ENCODE data around the gene MGAT4B. TPM values are rescaled to one million over a fixed set of nuclear protein-coding genes. Genes with fewer than 3 reads are reported as not detected.

MGAT4B gene
- total and polyA plus RNA-seq, 2 of the 13 experiments (the other 11 are each of a cell fraction or from before 2014, with no cell fraction given): 93.5 to 130 TPM

GRCh38 chr5:179818746-179819295, 12.2 kb upstream of the MGAT4B start (continued):
- TF ChIP-seq ZNF318 (CRISPR knock-in tag; IDR thresholded peaks at IDR 0.05) (no peak), E2F5 (CRISPR knock-in tag; conservative IDR thresholded peaks at IDR 0.05) (peak; percentile 92), KDM2A (CRISPR knock-in tag; IDR thresholded peaks at IDR 0.05; ENCODE audit: borderline replicate concordance, low read depth) (peak; percentile 97), MIER3 (CRISPR knock-in tag; IDR thresholded peaks at IDR 0.05; ENCODE audit: borderline replicate concordance) (peak; percentile 85; the same call in 1 of the 2 replicates), SMARCE1 (IDR thresholded peaks at IDR 0.05; ENCODE audit: borderline replicate concordance) (no peak), KDM4B (CRISPR knock-in tag; IDR thresholded peaks at IDR 0.05) (peak; percentile 82; the same call in 1 of the 2 replicates), ZNF382 (CRISPR knock-in tag; IDR thresholded peaks at IDR 0.05; ENCODE audit: borderline replicate concordance) (no peak), ZNF607 (CRISPR knock-in tag; IDR thresholded peaks at IDR 0.05; ENCODE audit: borderline replicate concordance) (peak; percentile 93), ARHGAP35 (CRISPR knock-in tag; IDR thresholded peaks at IDR 0.05; ENCODE audit: borderline replicate concordance) (no peak; the same call in 1 of the 2 replicates), ZNF784 (CRISPR knock-in tag; IDR thresholded peaks at IDR 0.05; ENCODE audit: borderline replicate concordance) (peak; percentile 52; the same call in 1 of the 2 replicates), SPEN (CRISPR knock-in tag; IDR thresholded peaks at IDR 0.05; ENCODE audit: low read depth) (peak; percentile 90), KDM3A (CRISPR knock-in tag; IDR thresholded peaks at IDR 0.05; ENCODE audit: low read depth) (peak; percentile 58; the same call in 1 of the 2 replicates), ZFP91 (CRISPR knock-in tag; IDR thresholded peaks at IDR 0.05; ENCODE audit: borderline replicate concordance) (peak; percentile 87; the same call in 1 of the 2 replicates), TERF1 (CRISPR knock-in tag; IDR thresholded peaks at IDR 0.05) (no peak), PRMT3 (CRISPR knock-in tag; IDR thresholded peaks at IDR 0.05; ENCODE audit: borderline replicate concordance, low read depth) (no peak)

All from HepG2 (cell line).